Measurements from ENCODE around the gene PCDHGA3. TPM values are rescaled to one million over a fixed set of nuclear protein-coding genes. Genes with fewer than 3 reads are reported as not detected.
"Not testable (repeated sequence)": the region's sequence is repeated elsewhere in the genome, so short reads cannot be mapped to it uniquely, and the experiment has no call there.

The PCDHGA3 gene
- total RNA-seq, 2 donors from 2014 or later = 4.3 TPM; not detected in 1

DNA sequence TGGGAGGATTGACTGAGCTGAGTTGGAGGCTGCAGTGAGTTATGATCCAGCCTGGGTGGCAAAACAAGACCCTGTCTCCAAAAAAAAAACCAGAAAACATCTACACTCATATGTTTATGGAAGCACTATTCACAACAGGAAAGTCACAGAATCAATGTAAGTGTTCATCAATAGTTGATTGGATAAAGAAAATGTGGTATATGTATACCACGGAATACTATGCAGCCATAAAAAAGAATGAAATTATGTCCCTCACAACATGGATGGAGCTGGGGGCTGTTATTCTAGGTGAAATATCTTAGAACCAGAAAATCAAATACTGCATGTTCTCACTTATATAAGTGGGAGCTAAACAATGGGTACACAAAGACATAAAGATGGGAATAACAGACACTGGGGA lies 37.0 kb upstream of the PCDHGA3 start:
- DNase-seq = no peak
- H3K9me3 ChIP-seq (ENCODE audit: control insufficient read depth, low read length) = peaks cover 37% of the 10 kb centered on the region
- WGBS, 2 experiments (ENCODE audit: insufficient coverage in 1 of 2, insufficient read length in 1 of 2) = 100% methylated on average over 1 of the region's 1 CpG; no CpG with 5 or more reads in 1 of the 2 experiments
- TF ChIP-seq, protein P1, sequence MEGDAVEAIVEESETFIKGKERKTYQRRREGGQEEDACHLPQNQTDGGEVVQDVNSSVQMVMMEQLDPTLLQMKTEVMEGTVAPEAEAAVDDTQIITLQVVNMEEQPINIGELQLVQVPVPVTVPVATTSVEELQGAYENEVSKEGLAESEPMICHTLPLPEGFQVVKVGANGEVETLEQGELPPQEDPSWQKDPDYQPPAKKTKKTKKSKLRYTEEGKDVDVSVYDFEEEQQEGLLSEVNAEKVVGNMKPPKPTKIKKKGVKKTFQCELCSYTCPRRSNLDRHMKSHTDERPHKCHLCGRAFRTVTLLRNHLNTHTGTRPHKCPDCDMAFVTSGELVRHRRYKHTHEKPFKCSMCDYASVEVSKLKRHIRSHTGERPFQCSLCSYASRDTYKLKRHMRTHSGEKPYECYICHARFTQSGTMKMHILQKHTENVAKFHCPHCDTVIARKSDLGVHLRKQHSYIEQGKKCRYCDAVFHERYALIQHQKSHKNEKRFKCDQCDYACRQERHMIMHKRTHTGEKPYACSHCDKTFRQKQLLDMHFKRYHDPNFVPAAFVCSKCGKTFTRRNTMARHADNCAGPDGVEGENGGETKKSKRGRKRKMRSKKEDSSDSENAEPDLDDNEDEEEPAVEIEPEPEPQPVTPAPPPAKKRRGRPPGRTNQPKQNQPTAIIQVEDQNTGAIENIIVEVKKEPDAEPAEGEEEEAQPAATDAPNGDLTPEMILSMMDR (conservative IDR thresholded peaks at IDR 0.05) = no peak
- no peaks in the 10 kb centered on the region for H3K27me3 Mint-ChIP-seq (ENCODE audit: insufficient read depth)
- no peak overlapping the region for H3K4me3 ChIP-seq (ENCODE audit: low read length)
- no peak overlapping the region for H3K27ac Mint-ChIP-seq
- no peaks in the 10 kb centered on the region for H3K36me3 ChIP-seq (ENCODE audit: control insufficient read depth, insufficient read depth, low read length)
- H3K27ac ChIP-seq (ENCODE audit: low read depth, low read length) = no peak overlapping the region
- H3K4me3 Mint-ChIP-seq = no peak overlapping the region
- H3K27me3 ChIP-seq (ENCODE audit: control insufficient read depth, insufficient read depth, low read length, poor library complexity, severe bottlenecking) = no peaks in the 10 kb centered on the region
- no peaks in the 10 kb centered on the region for H3K4me1 ChIP-seq (ENCODE audit: control insufficient read depth, insufficient read depth, low read length)
- no peak overlapping the region for H3K9ac ChIP-seq (ENCODE audit: extremely low read depth, low read length, poor library complexity, severe bottlenecking)
- peaks cover 31% of the 10 kb centered on the region for H3K9me3 Mint-ChIP-seq
- peaks cover 31% of the 10 kb centered on the region for H3K36me3 Mint-ChIP-seq (ENCODE audit: low read depth)
- no peaks in the 10 kb centered on the region for H3K4me1 Mint-ChIP-seq

DNA sequence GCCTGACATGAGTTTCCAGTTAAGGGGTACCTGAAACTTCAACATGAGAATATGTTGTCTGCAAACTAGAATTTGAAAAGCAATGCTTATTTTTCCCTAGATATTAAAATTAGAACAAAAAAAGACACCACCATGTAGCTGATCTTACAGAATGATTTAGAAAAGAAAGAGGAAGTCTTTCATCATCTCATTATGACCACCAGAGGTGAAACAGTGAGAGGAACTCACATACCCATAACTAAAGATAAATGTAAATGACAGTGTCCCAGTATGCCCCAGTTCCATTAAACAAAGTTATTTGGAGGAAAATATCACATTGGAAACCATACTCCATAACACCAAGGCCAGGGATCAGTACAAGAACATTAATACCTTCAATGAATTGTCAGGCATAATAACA lies 29.9 kb upstream of the PCDHGA3 start:
- Mint-ChIP-seq H3K27ac (no peak overlapping the region), H3K9me3 (peaks cover 38% of the 10 kb centered on the region), H3K27me3 (ENCODE audit: insufficient read depth) (no peaks in the 10 kb centered on the region), H3K36me3 (ENCODE audit: low read depth) (peaks cover 65% of the 10 kb centered on the region), H3K4me3 (no peak overlapping the region), H3K4me1 (peaks cover 1% of the 10 kb centered on the region)
- no peak overlapping the region for H3K4me3 ChIP-seq (ENCODE audit: low read length)
- no peak overlapping the region for H3K27ac ChIP-seq (ENCODE audit: low read depth, low read length)
- H3K9ac ChIP-seq (ENCODE audit: extremely low read depth, low read length, poor library complexity, severe bottlenecking) = no peak overlapping the region
- H3K4me1 ChIP-seq (ENCODE audit: control insufficient read depth, insufficient read depth, low read length) = no peaks in the 10 kb centered on the region
- no peaks in the 10 kb centered on the region for H3K27me3 ChIP-seq (ENCODE audit: control insufficient read depth, insufficient read depth, low read length, poor library complexity, severe bottlenecking)
- peaks cover 34% of the 10 kb centered on the region for H3K36me3 ChIP-seq (ENCODE audit: control insufficient read depth, insufficient read depth, low read length)
- DNase-seq = no peak
- TF ChIP-seq, protein P1 (conservative IDR thresholded peaks at IDR 0.05) = no peak
- H3K9me3 ChIP-seq (ENCODE audit: control insufficient read depth, low read length) = peaks cover 59% of the 10 kb centered on the region

DNA sequence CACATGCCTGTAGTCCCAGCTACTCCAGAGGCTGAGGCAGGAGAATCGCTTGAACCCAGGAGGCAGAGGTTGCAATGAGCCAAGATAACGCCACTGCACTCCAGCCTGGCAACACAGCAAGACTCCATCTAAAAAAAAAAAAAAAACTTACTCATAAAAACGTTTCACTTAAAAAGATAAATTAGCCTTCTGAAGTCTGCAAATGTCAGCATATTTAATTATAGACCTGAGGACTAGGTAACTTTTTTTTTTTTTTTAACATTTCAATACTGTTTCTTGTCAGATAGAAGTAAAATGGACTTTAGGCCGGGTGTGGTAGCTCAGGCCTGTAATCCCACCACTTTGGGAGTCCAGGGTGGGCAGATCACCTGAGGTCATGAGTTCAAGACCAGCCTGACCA lies 26.7 kb upstream of the PCDHGA3 start:
- not testable (repeated sequence) for H3K4me1 Mint-ChIP-seq
- H3K9me3 ChIP-seq (ENCODE audit: control insufficient read depth, low read length) = peaks cover 77% of the 10 kb centered on the region
- H3K9me3 Mint-ChIP-seq = peaks cover 51% of the 10 kb centered on the region

DNA sequence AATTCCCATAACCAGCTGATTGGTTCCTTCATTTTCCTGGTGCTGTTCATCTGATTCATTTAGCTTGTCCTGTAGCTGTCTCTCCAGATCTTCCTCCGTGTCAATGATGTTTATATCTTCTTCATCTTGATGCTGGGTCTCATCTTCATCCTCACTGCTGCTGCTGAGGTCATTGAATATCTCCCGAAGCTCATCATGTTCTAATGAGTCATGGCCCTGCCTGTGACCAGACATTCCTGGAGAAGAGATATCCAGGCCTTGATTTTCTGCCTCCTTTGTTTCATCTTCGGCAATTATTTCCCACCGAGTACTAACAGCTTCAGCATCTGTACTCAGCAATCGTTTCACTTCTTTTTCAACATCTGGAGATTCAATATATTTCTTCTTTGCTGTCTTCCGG lies 24.4 kb upstream of the PCDHGA3 start:
- Histone ChIP-seq H3K9ac (ENCODE audit: extremely low read depth, low read length, poor library complexity, severe bottlenecking) (no peak overlapping the region), H3K4me3 (ENCODE audit: low read length) (peak overlapping the region; percentile 91), H3K9me3 (ENCODE audit: control insufficient read depth, low read length) (peaks cover 68% of the 10 kb centered on the region), H3K4me1 (ENCODE audit: control insufficient read depth, insufficient read depth, low read length) (no peaks in the 10 kb centered on the region), H3K27me3 (ENCODE audit: control insufficient read depth, insufficient read depth, low read length, poor library complexity, severe bottlenecking) (no peaks in the 10 kb centered on the region), H3K36me3 (ENCODE audit: control insufficient read depth, insufficient read depth, low read length) (peaks cover 47% of the 10 kb centered on the region), H3K27ac (ENCODE audit: low read depth, low read length) (no peak overlapping the region)
- TF ChIP-seq, protein P1 (conservative IDR thresholded peaks at IDR 0.05) = no peak
- no peak for DNase-seq
- WGBS, 2 experiments (ENCODE audit: insufficient coverage in 1 of 2, insufficient read length in 1 of 2) = 94% methylated on average over 6 of the region's 6 CpGs
- H3K27ac Mint-ChIP-seq = no peak overlapping the region
- H3K27me3 Mint-ChIP-seq (ENCODE audit: insufficient read depth) = no peaks in the 10 kb centered on the region
- peak overlapping the region; percentile 99 for H3K4me3 Mint-ChIP-seq
- H3K9me3 Mint-ChIP-seq = peaks cover 51% of the 10 kb centered on the region
- H3K4me1 Mint-ChIP-seq = peaks cover 2% of the 10 kb centered on the region
- peaks cover 56% of the 10 kb centered on the region for H3K36me3 Mint-ChIP-seq (ENCODE audit: low read depth)

More for the DNA sequence above, 26.7 kb upstream of the PCDHGA3 start:
- not testable (repeated sequence) for H3K4me3 Mint-ChIP-seq; H3K27me3 ChIP-seq (ENCODE audit: control insufficient read depth, insufficient read depth, low read length, poor library complexity, severe bottlenecking); H3K4me1 ChIP-seq (ENCODE audit: control insufficient read depth, insufficient read depth, low read length); DNase-seq; H3K4me3 ChIP-seq (ENCODE audit: low read length); H3K27ac ChIP-seq (ENCODE audit: low read depth, low read length); H3K9ac ChIP-seq (ENCODE audit: extremely low read depth, low read length, poor library complexity, severe bottlenecking); H3K27ac Mint-ChIP-seq; H3K27me3 Mint-ChIP-seq (ENCODE audit: insufficient read depth)
- H3K36me3 ChIP-seq (ENCODE audit: control insufficient read depth, insufficient read depth, low read length) = peaks cover 47% of the 10 kb centered on the region
- peaks cover 67% of the 10 kb centered on the region for H3K36me3 Mint-ChIP-seq (ENCODE audit: low read depth)
- WGBS, 2 experiments (ENCODE audit: insufficient coverage in 1 of 2, insufficient read length in 1 of 2) = 94 to 100% methylated on average over 1 to 3 of the region's 4 CpGs

Data from endodermal cell (in vitro differentiated cells).